ENCODE data around the gene LCT. TPM values are rescaled to one million over a fixed set of nuclear protein-coding genes. Genes with fewer than 3 reads are reported as not detected.

LCT gene
- total RNA-seq, 4 donors from 2014 or later = not detected

GRCh38 chr2:135840601-135841000 lies 3.6 kb upstream of the LCT start:
- H3K36me3 ChIP-seq = peaks cover 11 to 39% (median 21%) of the 10 kb centered on the region in 4 donors
- 64% methylated on average over 2 of the region's 2 CpGs for WGBS
- intact Hi-C loops (cut with DNase I) = no loop called here
- TF ChIP-seq EP300 (IDR thresholded peaks at IDR 0.05) (no peak), POLR2AphosphoS5 (IDR thresholded peaks at IDR 0.05) (no peak), CTCF (IDR thresholded peaks at IDR 0.05) (no peak)
- H3K4me1 ChIP-seq = peaks cover 4 to 19% (median 16%) of the 10 kb centered on the region in 4 donors
- peak; percentile 60 for DNase-seq (ENCODE audit: extremely low spot score)
- H3K4me3 ChIP-seq = peak overlapping the region in 1 of 4 donors; percentile 7
- H3K27me3 ChIP-seq = no peaks in the 10 kb centered on the region
- no peaks in the 10 kb centered on the region for H3K9me3 ChIP-seq
- peak overlapping the region in 3 of 4 donors; percentile 18 to 43 (median 28) for H3K27ac ChIP-seq (replicated peaks in 1 of 4)

GRCh38 chr2:135839713-135840112 lies 2.7 kb upstream of the LCT start:
- DNase-seq (ENCODE audit: extremely low spot score) = peak; percentile 39
- WGBS = 27% methylated on average over 2 of the region's 2 CpGs

GRCh38 chr2:135838502-135838901 lies 1.5 kb upstream of the LCT start:
- Histone ChIP-seq H3K4me3 (no peak overlapping the region), H3K27me3 (no peaks in the 10 kb centered on the region), H3K36me3 (peaks cover 0 to 18% (median 5%) of the 10 kb centered on the region in 4 donors), H3K4me1 (peaks cover 4 to 19% (median 16%) of the 10 kb centered on the region in 4 donors), H3K9me3 (no peaks in the 10 kb centered on the region), H3K27ac (replicated peaks in 1 of 4) (no peak overlapping the region)
- WGBS = 93% methylated on average over 3 of the region's 3 CpGs
- TF ChIP-seq CTCF (IDR thresholded peaks at IDR 0.05) (no peak), EP300 (IDR thresholded peaks at IDR 0.05) (no peak), POLR2AphosphoS5 (IDR thresholded peaks at IDR 0.05) (no peak), POLR2A (IDR thresholded peaks at IDR 0.05; ENCODE audit: low read depth) (no peak)
- intact Hi-C loops (cut with DNase I) = no loop called here
- DNase-seq (ENCODE audit: extremely low spot score) = peak; percentile 34

More at GRCh38 chr2:135839713-135840112, 2.7 kb upstream of the LCT start:
- peaks cover 4 to 19% (median 16%) of the 10 kb centered on the region in 4 donors for H3K4me1 ChIP-seq
- no peak for TF ChIP-seq POLR2A (IDR thresholded peaks at IDR 0.05; ENCODE audit: low read depth)
- no peak for TF ChIP-seq POLR2AphosphoS5 (IDR thresholded peaks at IDR 0.05)
- TF ChIP-seq CTCF (IDR thresholded peaks at IDR 0.05) = no peak
- no peak for TF ChIP-seq EP300 (IDR thresholded peaks at IDR 0.05)
- no peaks in the 10 kb centered on the region for H3K9me3 ChIP-seq
- H3K27me3 ChIP-seq = no peaks in the 10 kb centered on the region
- intact Hi-C loops (cut with DNase I) = no loop called here
- H3K36me3 ChIP-seq = peaks cover 4 to 30% (median 13%) of the 10 kb centered on the region in 4 donors
- no peak overlapping the region for H3K4me3 ChIP-seq
- peak overlapping the region in 1 of 4 donors; percentile 43 for H3K27ac ChIP-seq (replicated peaks in 1 of 4)

GRCh38 chr2:135832891-135833290 lies 4.1 kb downstream of the LCT start:
- no peak for TF ChIP-seq POLR2A (IDR thresholded peaks at IDR 0.05; ENCODE audit: low read depth)
- no peak for TF ChIP-seq CTCF (IDR thresholded peaks at IDR 0.05)
- TF ChIP-seq EP300 (IDR thresholded peaks at IDR 0.05) = no peak
- TF ChIP-seq POLR2AphosphoS5 (IDR thresholded peaks at IDR 0.05) = no peak
- no peaks in the 10 kb centered on the region for H3K27me3 ChIP-seq
- H3K4me3 ChIP-seq = no peak overlapping the region
- DNase-seq (ENCODE audit: extremely low spot score) = no peak
- no peak overlapping the region for H3K27ac ChIP-seq (replicated peaks in 1 of 4)
- intact Hi-C loops (cut with DNase I) = no loop called here
- H3K4me1 ChIP-seq = no peaks in the 10 kb centered on the region
- no peaks in the 10 kb centered on the region for H3K36me3 ChIP-seq
- H3K9me3 ChIP-seq = no peaks in the 10 kb centered on the region
- WGBS = 93% methylated on average over 6 of the region's 6 CpGs

GRCh38 chr2:135831180-135831812 lies 5.7 kb downstream of the LCT start:
- no peak for DNase-seq (ENCODE audit: extremely low spot score)
- Histone ChIP-seq H3K9me3 (no peaks in the 10 kb centered on the region), H3K36me3 (no peaks in the 10 kb centered on the region), H3K4me3 (no peak overlapping the region), H3K4me1 (no peaks in the 10 kb centered on the region), H3K27me3 (no peaks in the 10 kb centered on the region), H3K27ac (replicated peaks in 1 of 4) (no peak overlapping the region)
- TF ChIP-seq CTCF (IDR thresholded peaks at IDR 0.05) (no peak), POLR2A (IDR thresholded peaks at IDR 0.05; ENCODE audit: low read depth) (no peak), POLR2AphosphoS5 (IDR thresholded peaks at IDR 0.05) (no peak), EP300 (IDR thresholded peaks at IDR 0.05) (no peak)
- intact Hi-C loops (cut with DNase I) = no loop called here
- WGBS = 92% methylated on average over 13 of the region's 14 CpGs

Measured in esophagus muscularis mucosa (tissue), 4 donors.